Stimulated activated CD4-positive, alpha-beta T cell treated with anti-CD3 and anti-CD28 coated beads, Interleukin-12 subunit alpha, Interleukin-12 subunit beta, amount 100 ng/mL, for 24 hours (primary cell): ENCODE results near the gene FAM168A.

ENCODE experiments used
- DNase-seq, 2 experiments: peaks; one replicate each; pipeline ENCODE4 v3.0.0-alpha.2; 2020; ENCODE audit warnings: low read depth in 2 of 2

FAM168A gene, protein sequence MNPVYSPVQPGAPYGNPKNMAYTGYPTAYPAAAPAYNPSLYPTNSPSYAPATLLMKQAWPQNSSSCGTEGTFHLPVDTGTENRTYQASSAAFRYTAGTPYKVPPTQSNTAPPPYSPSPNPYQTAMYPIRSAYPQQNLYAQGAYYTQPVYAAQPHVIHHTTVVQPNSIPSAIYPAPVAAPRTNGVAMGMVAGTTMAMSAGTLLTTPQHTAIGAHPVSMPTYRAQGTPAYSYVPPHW

DNA sequence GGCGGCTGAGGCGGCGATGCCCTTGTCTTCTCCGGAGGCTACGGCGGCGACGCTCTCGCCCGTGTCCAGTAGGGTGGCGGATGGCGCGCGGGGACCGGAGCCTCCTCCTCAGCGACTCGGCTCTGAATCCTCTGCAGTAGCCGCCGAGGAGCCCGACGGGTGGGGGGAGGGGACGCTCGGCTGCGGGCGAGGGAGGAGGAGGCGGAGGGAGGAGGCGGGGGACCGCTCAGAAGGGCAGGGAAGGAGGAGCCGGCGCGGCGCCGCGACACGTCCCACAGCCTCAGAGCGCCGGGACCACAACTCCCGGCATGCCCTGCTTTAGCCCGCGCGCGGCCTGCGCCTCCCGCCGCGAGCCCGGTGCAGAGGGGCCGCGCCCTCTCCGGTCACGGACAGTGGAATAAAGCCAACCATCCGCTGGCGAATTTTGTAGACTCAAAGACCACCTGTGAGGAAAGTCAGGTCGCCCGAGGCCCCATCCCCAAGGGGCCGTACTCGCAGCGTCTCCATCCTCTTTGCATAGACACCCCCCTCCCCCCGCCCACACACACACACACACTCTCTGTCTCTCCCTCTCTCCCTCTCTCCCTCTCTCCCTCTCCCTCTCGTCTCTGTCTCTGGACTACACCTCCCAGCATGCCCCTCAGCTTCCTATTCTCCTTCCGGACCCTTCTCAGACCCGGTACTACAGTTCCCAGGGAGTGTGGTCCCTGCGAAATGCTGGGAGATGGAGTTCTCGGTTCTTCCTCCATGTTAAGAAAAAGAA lies at the start of gene FAM168A:
FAM168A (minus strand) TSS at position 157 of the 763 bp plus-strand sequence. CDS start 129,638 bp downstream, outside the sequence.
- DNase-seq: peak; percentile 84 to 89

DNA sequence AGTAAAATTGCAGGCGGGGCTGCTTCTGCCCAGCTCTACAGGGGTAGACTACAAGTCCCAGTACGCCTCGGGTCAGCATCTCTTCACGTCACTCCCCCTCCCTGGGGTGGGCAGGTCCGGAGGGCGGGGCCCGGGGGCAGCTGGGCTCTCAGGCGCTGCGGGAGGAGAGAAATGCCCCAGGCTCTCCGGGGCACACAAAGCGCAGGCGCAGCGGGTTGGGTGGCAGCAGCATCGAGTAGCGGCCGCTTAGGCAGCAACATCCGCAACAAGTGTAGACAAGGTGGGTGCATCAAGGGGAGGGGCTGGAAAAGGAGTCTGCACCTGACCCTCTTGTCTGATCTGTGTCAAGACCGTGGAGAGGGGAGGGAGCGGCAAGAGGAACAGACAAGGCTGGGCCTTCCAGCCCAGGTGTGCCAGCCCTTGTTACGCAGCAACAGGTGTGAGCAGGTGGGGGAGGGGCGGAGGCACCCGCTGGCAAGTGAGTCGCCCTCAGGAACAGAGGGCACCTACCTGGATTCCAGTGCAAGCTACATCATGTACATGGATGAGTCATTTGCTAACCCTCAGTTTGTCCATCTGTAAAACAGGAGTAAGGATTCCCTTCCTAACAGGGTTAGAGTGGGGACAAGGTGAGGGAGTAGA lies 49.7 kb upstream of the FAM168A start:
- peak; percentile 79 to 84 for DNase-seq

DNA sequence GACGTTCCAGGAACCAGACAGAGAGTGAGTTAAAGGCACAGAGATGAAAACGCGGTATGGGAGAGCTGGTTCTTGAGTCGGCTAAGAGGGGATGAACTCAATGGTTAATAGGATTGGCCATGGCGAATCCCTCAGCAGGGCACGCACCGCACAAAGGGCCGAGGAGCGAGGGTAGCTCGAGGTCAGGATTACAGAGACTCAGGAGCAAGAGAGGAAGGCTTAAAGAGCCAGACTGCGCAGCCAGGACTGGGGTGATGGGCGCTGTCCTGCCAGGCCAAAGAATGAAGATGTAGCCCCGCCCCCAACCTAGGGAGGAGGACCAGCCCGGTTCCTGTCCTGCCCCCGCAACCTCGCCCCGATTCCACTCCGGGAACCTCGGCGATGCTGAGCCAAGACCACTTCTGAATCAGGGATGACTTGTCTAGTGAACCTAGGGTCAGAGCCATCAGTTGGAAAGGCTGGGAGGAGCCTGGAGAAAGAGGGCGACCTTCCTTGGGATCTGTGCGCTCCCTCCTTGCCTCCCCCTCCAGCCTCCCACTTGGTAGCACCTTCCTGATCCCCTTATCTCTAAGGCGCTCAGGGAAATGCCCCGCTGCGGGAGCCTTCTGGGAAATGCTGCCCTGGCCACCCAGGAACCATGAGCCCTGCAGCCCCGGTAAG lies 48.2 kb upstream of the FAM168A start, which contains the start of gene PLEKHB1:
PLEKHB1 (plus strand) TSS at position 610 of the 660 bp plus-strand sequence; CDS start at position 638, 28 bp downstream.
- DNase-seq: no peak

- DNase-seq: no peak
Measured at GRCh38 chr11:73645121-73645969, 47.4 kb upstream of the FAM168A start.

GRCh38 chr11:73641668-73642067 lies 43.8 kb upstream of the FAM168A start:
- DNase-seq: no peak

GRCh38 chr11:73640592-73640991 lies 42.7 kb upstream of the FAM168A start:
- DNase-seq: no peak

GRCh38 chr11:73637012-73637411 lies 39.1 kb upstream of the FAM168A start:
- no peak for DNase-seq

GRCh38 chr11:73636249-73636648 lies 38.3 kb upstream of the FAM168A start:
- no peak for DNase-seq

- DNase-seq: no peak
Measured at GRCh38 chr11:73635721-73636120, 37.8 kb upstream of the FAM168A start.

GRCh38 chr11:73633999-73634398 lies 36.1 kb upstream of the FAM168A start:
- no peak for DNase-seq

DNA sequence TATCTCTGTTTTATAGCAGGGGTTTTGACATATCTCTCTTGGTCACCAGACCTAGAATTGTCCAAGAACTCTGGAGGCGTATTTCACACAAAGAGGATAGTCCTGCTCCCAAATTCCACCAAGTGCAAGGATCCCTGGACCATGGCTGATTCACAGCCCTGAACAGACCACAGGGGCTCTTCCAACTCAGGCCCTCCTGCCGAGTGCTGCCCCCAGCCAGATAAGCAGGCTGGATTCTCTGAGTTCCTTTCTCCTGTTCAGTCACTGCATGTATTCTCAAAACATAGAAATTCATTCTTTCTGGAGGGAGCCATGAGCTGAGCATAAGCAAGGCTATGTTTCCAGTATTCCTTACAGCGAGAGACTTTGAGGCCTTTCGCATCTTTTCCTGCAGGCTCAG lies 35.1 kb upstream of the FAM168A start:
- no peak for DNase-seq

DNA sequence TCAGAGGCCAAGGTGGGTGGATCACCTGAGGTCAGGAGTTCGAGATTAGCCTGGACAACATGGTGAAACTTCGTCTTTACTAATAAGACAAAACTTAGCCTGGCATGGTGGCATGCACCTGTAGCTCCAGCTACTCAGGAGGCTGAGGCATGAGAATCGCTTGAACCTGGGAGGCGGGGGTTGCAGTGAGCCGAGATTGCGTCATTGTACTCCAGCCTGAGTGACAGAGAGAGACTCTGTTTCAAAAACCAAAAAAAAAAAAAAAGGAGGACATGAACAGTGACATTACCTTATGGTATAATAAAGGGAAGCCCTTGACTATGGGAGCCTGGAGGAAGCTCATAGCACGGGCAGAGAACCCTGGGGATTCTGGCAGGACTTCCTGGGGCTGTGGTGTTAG lies 32.0 kb upstream of the FAM168A start:
- DNase-seq: no peak

DNA sequence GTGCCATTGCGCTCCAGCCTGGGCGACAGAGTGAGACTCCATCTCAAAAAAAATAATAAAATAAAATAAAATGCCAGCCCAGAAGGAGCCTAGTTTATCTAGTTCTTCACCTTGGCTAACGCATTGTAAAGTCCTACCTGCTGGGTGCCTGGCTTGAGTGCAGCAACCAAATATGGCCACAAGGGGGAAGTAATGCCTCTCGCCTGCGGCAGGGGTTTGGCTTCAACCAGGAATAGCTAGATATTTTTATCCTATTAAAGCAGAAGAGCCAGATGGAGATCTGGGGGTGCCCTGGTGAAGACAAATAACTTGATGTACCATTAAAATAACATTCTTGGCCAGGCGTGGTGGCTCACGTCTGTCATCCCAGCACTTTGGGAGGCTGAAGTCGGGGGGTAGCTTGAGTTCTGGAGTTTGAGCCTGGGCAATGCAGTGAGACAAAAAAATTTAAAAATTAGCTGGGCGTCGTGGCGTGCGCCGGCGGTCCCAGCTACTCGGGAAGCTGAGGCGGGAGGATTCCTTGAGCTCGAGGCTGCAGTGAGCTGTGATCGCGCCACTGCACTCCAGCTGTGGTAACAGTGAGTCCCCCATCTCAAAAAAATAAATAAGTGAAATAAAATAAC lies 27.9 kb upstream of the FAM168A start:
- DNase-seq: peak; percentile 38 to 60

DNA sequence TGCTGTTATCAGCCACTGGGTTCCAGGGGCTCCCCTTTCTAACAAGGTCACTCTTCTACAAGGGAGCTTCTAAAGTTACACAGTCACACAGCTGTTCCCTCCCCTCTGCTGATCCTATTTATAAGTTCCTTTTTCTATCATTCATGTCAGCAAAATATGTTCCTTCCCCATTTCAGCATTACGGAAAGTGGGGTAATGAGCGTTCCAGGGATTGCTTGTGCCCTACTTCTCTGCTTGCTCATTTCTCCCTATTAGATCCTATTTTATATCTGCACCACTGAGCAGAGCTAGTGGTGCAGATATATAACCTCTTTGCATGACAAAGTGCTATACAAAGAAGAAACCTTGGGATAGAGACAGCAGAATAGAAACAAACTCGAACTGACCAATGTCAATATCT lies 25.8 kb upstream of the FAM168A start:
- no peak for DNase-seq

DNA sequence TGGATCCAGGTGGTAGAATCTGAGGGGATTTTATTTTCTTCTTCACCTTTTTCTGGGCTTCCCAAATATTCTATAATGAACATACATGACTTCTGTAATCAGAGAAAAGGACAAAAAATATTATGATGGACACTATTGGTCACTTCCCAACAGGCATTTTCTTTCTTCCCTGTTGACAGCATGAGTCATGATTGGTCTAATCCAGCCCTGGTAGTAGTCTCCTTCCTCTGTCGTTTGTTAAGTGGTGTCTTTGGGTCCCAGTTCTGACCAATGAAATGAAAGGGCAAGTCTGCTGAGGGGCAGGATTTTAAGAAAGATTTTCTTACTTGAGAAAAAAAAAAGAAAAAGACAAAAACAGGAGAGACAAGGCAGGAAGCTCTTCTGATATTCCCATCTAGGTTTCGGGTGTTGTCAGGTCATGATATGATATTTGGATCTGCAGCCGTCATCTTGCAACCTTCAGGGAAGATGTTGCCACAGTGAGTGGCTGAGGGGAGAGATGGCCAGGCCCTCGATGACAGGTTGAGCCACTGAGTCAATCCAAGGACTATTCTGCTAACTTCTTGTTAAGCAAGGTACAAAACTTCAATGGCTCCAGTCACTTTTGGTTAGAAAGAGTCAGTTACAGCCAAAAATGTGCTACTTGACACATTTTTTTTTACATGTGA lies 25.1 kb upstream of the FAM168A start:
- no peak for DNase-seq

GRCh38 chr11:73614591-73614990 lies 16.7 kb upstream of the FAM168A start:
- no peak for DNase-seq

DNA sequence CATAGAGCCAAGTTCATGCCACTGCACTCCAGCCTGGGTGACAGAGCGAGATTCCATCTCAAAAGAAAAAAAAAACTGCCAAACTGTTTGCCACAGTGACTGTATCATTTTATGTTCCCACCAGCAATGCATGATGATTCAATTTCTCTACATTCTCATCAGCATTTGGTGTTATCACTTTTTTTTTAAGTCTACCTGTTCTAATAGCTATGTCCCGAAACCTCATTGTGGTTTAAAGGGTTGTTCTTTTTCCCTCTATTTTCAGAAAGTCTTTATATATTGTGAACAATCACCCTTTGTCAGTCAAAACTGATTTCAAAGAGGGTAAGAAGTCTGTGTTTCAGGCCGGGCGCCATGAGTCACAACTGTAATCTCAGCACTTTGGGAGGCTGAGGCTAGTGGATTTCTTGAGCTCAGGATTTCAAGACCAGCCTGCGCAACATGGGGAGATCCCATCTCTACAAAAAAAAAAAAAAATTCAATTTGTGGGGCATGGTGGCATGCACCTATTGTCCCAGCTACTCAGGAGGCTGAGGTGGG lies 14.8 kb upstream of the FAM168A start:
- no peak for DNase-seq

- no peak for DNase-seq
Measured at GRCh38 chr11:73598719-73599379, 937 bp upstream of the FAM168A start.

DNA sequence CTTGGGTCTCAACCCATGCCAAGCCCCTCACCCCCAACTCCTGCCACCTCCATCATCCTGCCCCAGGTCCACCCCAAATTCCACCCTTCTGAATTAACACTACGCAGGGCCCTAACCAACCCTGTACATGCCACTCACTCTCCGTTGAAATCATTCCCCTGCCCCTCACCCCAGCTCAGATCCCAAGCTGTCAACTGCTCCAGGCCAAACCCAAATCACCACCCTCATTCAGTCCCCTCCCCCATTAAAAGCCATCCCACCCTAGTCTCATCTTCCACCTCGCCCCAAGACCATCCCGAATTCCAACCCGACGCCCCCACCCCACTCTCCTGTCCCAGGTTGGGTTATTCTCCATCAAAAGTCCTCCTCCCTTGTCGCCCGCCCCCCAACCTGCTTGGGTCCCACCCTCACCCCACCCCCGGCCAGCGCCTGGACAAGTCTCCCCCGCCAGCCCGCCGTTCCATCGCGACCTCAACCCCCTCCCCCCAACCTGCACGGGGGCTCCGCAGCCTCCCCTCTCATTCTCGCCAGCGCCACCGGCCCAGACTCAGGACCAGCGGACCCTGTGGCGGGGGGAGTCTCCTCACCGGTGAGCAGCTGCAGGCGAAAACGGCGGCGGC lies 466 bp downstream of the FAM168A start:
- DNase-seq: peak in 1 of 2 experiments; percentile 1
